M059J (cell line): ENCODE measurements around the gene ADGRA3. TPM values are rescaled to one million over a fixed set of nuclear protein-coding genes. Genes with fewer than 3 reads are reported as not detected.

Source experiments
- DNase-seq: peaks from one replicate; pipeline ENCODE4 v3.0.0-alpha.2; 2012; ENCODE audit warnings: low read depth
- total RNA-seq: library from RNA; depleted of rRNA; stranded (reverse); fragments of >200 nt; shearing (Covaris generic); gene quantifications from 2 replicates; pipeline ENCODE4 v1.2.3, GENCODE V29; 2014

Gene ADGRA3
- total RNA-seq, 1 experiment from 2014 or later: 22.4 TPM

- DNase-seq: no peak
Measured at GRCh38 chr4:22444813-22445212, 71.1 kb downstream of the ADGRA3 start.

DNA sequence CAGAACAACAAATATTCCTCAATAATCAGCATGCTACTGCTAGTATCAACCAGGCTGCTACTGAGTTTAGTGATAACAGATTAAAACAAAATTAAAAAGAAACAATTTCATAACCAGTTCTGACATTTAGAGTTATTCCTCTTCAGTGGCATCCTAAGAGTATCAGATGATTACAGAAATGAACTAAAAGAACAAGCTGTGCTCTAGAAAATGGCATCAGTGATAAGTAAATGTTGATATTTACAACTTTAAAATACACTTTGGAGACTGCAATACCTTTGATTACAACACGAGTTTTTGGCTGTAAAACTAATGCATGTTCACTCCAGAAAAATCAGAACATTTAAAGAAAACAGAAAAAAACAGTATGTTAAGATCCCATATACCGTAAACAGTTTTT is 72.9 kb downstream of the ADGRA3 start:
- DNase-seq: no peak

- no peak for DNase-seq
Measured at GRCh38 chr4:22440999-22441398, 74.9 kb downstream of the ADGRA3 start.

GRCh38 chr4:22439947-22440346 is 75.9 kb downstream of the ADGRA3 start:
- DNase-seq: no peak

- DNase-seq: no peak
Measured at GRCh38 chr4:22435652-22436051, 80.2 kb downstream of the ADGRA3 start.

GRCh38 chr4:22434895-22435294 is 81.0 kb downstream of the ADGRA3 start:
- DNase-seq: peak; percentile 47

DNA sequence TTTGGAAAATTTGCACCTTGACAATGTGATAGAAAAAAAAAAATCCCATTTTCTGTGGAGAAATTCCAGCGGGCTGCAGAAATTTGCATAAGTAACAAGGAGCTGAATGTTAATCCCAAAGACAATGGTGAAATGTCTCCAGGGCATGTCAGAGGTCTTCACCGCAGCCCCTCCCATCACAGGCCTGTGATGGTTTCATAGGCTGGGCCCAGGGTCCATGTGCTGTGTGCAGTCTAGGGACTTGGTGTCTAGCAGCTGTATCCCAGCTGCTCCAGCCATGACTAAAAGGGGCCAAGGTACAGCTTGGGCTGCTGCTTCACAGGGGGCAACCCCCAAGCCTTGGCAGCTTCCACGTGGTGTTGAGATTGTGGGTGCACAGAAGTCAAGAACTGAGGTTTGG is 85.2 kb downstream of the ADGRA3 start:
- DNase-seq: no peak

- no peak for DNase-seq
Measured at GRCh38 chr4:22428441-22428840, 87.4 kb downstream of the ADGRA3 start.

- no peak for DNase-seq
Measured at GRCh38 chr4:22427675-22428074, 88.2 kb downstream of the ADGRA3 start.

- no peak for DNase-seq
Measured at GRCh38 chr4:22420291-22420690, 95.6 kb downstream of the ADGRA3 start.

DNA sequence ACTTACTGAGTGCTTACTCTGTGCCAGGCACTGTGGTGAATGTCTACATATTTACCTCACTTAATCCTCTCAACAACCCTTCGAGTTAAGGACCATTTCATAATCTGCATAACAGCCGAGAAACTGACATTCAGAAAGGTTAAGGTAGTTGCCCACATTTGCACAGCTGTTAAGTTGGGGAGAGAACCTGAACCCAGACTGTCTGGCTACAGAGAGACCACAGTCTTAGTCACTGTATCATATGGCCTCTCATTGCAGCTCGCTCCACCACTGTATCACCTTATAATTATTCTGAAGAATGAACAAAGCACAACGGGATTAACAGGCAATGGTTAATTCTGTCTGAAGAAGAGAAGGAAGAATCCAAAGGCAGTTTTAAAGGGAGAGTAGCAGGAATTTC is 98.5 kb downstream of the ADGRA3 start:
- no peak for DNase-seq

DNA sequence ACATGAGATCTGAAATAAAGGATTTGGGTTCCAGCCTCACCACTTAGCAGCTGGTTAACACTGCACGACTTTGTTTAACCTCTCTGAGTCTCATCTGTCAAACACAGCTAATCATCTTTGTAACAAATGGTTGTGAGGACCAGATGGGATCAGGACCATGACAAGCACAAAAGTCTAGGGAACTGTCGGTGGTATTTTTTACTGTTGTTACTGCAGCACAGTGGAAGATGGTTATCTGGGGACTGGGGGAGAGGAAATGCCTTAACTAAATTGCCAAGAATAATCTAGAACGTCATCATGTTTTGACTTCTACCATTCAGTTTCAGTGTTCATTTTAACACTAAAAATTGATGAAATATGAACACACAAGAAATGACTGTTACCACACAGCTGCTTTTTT is 99.5 kb downstream of the ADGRA3 start:
- no peak for DNase-seq

DNA sequence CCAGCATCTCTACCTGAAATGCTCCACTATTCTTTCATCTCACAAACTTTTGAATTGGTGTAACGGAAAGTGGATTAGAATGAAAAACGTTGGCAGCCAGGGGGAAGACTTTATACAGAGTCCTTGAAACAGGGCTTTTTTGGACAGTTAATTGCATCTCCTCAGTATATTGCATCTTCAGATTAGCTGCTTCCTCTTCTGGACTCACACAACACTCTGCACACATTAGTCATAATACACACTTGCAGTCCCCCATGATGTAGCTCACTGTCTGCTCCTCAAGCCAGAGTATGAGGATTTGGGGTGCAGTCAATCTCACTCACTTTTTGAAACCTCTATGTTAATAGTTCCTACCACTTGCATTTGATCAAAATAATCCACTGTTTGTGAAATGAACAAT is 101.0 kb downstream of the ADGRA3 start:
- DNase-seq: no peak

- DNase-seq: no peak
Measured at GRCh38 chr4:22413471-22413870, 102.4 kb downstream of the ADGRA3 start.

DNA sequence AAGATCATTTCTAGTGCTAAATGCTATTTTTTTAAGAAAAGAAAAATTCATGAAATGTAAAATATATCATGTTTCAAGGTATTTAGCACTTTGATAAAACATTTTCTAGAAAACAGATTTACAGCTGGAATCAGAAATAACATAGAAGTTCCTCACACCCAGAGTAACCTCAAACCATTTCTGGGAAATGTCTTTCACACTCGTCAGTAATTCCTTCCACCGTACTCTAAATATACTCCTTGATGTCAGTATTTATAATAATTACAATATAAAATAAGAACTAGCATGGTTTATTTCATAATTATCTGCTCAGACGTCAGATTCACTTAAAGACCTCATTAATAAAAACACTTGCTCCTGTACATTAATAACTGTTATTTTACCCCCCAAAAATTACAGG is 103.9 kb downstream of the ADGRA3 start:
- no peak for DNase-seq

DNA sequence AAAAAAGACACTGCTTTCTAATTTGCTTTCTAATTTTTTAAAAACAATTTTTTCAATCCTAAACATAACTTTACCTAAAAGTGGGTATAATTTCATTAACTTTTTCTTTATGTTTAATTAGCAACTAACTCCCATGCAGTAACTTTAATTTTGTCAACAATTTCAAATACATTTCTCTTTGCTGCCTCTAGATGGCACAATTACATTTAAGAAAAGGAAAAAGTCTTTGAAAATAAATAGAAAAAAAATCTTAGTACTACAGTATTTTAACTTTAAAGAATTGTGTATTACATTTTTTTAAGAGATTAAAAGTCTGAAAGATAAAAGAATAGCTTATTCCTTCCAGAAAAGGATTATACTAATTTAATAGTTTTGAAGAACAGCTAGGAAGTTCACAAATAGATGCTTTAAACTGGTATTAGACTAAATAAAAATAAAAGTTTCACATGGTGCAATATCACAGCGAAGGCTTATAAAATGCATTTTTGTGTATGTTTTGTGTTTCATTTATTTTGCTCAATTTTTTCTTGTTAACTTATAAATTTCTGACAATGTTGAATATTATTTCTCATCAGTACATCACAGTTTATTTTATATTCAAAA is 105.1 kb downstream of the ADGRA3 start:
- peak; percentile 26 for DNase-seq

DNA sequence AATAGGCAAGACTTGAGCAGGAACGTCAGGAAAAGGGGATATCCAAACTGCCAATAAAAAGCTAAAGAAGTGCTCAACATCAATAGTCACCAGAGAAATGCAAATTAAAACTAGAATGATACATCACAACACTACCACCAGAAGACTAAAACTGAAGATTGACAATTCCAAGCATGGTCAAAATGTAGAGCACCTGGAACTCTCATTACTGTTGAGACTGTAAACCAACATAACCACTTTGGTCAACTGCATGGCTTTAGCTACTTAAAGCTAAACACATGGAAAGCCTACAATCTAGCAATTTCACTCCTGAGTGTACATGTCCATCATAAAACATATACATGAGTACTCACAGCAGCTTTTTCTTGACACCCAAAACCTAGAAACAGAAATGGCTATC is 107.4 kb downstream of the ADGRA3 start:
- DNase-seq: no peak

GRCh38 chr4:22407361-22407760 is 108.5 kb downstream of the ADGRA3 start:
- no peak for DNase-seq

DNA sequence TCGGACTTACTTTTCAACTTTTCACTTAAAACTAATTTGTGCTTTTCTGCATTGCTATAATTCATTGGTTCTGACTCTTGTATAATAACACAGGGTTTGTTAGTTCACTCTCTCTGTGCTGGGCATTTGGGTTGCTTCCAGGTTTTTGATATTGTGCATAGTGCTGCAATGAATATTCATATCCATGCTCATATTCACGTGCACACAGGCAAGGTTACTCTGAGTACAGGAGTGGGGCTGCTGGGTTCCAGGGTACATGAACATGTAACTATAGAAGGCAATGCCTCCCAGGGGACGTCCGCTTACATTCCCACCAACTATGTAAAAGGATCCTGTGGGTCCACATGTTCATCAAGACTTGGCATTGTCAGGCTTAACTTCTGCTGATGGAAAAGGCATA is 117.2 kb downstream of the ADGRA3 start:
- DNase-seq: no peak

DNA sequence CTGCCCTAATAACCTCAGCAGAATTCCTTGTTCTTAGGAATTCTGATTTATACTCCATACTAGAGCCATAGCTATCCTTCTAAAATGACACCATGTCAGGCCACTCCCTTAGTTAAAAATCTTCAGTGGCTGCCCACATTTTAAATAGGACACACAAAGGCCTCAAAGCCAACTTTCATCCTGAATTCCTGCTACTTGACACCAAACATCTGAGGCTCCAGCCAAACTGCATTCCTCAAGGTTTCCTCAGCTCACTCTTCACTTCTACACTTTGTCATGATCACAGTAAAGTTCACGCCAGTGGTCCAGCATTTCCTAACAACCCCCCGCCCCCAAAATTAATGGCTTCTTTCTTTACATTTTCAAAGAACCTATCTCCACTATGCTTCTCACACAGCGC is 124.3 kb downstream of the ADGRA3 start:
- DNase-seq: peak; percentile 14

GRCh38 chr4:22389240-22389870 is 126.5 kb downstream of the ADGRA3 start:
- peak; percentile 64 for DNase-seq

- DNase-seq: peak; percentile 70
Measured at GRCh38 chr4:22385611-22386011, 130.3 kb downstream of the ADGRA3 start.

DNA sequence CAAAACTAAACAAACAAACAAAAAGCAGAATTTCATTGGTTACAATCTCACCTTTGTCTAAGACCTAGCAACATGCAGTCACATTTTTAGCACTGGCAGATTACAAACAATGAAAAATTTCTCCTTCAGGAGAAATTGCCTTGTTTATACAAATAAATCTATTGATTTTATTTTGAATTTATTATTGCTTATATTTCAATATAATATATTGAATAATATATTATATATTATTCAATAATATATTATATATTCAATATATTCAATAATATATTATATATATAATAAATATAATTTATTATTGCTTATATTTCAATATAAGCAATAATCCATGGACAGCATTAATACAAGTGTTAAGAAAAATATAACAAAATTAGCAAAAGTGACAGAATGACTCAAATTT is 131.7 kb downstream of the ADGRA3 start:
- DNase-seq: no peak

DNA sequence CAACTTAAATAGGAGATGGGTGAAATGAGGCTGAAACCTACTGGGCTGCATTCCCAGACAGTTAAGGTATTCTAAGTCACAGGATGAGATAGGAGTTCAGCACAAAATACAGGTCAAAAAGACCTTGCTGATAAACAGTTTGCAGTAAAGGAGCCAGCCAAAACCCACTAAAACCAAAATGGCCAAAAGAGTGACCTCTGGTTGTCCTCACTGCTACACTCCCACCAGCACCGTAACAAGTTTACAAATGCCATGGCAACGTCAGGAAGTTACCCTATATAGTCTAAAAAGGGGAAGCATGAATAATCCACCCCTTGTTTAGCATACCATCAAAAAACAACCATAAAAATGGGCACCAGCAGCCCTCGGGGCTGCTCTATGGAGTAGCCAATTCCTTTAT is 133.7 kb downstream of the ADGRA3 start:
- DNase-seq: peak; percentile 73
